Ovary (tissue), 3 donors: Measurements from ENCODE around the gene UROC1.

Experiments used
- CTCF ChIP-seq, 3 donors: fragments of 450-650 bp in 2 of 3; fragments of 200-600 bp in 1 of 3; IDR thresholded peaks; one replicate each; pipeline versions ENCODE4 v1.5.1 to v1.8.0; 2016 to 2022; ENCODE audit warnings: antibody characterized with exemption in 3 of 3, mild to moderate bottlenecking in 1 of 3
- EP300 ChIP-seq: sonication (generic); formaldehyde crosslinking; IDR thresholded peaks from one replicate; pipeline ENCODE4 v1.6.1; 2017; ENCODE audit warnings: antibody characterized with exemption
- POLR2A ChIP-seq: fragments of 450-650 bp; IDR thresholded peaks from one replicate; pipeline ENCODE4 v1.6.1; 2017; ENCODE audit warnings: antibody characterized with exemption, mild to moderate bottlenecking, moderate library complexity
- donor health status: DM: no; HTN: no; CAD: no.

- no peak for TF ChIP-seq CTCF (IDR thresholded peaks at IDR 0.05)
- no peak for TF ChIP-seq POLR2A
- no peak for TF ChIP-seq EP300
Observed at GRCh38 chr3:126464997-126465396, 52.6 kb downstream of the UROC1 start.
